HG03139 (cell line): ENCODE data around the gene IL1RAPL2.
"Not testable (repeated sequence)": the region's sequence is repeated elsewhere in the genome, so short reads cannot be mapped to it uniquely, and the experiment has no call there.

Source experiments
- ATAC-seq: cut with Tn5 transposase; IDR thresholded peaks from one replicate; pipeline ENCODE4 v1.9.1; 2021; ENCODE audit not compliant: unreplicated experiment

Gene IL1RAPL2

DNA sequence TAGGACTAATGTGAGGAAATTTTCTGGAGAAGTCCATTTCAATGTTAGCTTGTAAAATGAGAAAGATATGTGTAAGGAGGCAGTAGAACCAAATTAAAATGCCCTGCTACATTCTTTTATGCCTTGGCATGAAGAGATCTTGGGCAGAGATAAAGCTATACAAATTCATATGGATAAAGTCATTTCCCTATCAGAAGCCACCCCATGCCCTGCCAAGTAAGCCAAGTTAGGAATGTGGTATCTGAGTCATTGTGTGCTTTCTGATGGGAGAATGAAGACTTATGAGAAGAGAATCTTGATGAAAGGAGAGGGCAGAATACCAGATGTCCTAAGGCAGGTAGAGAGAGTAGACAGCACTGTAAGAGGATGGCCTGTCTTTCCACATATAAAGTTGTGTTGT lies 570.8 kb downstream of the IL1RAPL2 start:
- ATAC-seq = no peak

DNA sequence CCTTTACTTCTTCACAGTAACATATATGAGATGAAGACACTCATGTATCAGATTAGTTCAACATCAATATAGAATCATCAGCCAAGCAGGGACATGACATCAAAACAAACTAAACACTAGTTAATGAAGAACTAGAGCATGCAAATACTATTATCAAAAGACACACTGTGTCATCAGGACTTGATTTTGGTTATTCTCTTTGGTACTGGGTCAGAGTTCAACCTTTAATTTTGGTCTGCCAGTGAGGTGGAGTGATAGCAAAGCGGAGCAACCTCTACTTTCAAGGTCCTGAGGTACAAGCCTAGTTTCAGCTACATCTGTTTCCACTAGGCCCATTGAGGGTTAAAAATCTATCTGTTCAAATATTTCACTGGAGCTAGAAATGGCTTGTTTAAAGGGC lies 584.0 kb downstream of the IL1RAPL2 start:
- no peak for ATAC-seq

DNA sequence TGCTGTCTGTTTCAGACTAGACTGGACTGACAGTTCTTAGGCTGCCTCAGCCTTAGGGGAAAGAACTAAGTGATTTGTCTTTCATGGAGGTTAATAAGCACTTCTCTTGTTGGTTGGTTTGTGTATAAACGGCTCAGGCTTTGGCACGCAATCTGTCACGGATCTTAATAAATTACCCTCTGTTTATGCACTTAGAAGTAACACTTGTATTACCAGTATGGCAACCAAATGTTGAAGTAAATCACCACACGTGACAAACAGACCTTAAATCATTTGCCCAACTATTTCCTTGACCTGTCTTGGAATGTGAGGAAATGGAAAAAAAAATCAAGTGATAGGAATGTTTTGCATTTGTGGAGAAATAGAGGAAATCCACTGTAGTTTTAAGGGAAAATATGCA lies 584.6 kb downstream of the IL1RAPL2 start:
- ATAC-seq = no peak

DNA sequence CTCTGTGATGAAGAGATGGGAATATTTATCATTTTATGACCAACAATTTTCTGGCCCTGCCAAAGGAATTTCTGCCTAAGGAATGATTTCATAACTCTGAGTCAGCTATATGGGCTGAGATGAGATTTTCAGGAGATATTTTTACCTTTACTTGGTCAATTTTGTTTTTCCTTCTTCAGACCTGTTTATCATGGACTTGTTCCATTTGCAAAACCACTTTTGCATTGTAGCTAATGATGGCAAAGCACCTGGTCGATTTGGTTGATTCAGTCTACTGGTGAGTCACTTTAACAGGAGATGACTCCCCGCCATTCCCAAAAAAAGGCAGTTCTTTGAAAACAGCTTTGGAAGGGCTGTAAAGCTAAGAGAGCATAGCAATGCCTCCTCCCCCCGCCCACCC lies 601.2 kb downstream of the IL1RAPL2 start:
- no peak for ATAC-seq

DNA sequence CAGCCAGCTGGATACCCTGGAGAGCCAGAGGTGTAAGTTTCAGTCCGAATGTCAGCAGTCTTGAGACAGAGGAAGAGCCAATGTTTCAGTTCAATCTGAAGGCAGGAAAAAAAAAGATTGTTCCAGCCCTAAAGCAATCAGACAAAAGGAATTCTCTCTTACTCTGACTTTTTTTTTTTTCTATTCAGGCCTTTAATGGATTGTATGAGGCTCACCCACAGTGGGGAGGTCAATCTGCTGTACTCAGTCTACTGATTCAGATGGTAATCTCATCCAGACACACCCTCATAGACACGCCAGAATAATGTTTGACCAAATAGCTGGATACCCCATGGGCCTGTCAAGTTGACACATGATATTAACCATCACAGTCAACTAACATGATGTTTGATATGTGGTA lies 602.6 kb downstream of the IL1RAPL2 start:
- ATAC-seq = no peak

DNA sequence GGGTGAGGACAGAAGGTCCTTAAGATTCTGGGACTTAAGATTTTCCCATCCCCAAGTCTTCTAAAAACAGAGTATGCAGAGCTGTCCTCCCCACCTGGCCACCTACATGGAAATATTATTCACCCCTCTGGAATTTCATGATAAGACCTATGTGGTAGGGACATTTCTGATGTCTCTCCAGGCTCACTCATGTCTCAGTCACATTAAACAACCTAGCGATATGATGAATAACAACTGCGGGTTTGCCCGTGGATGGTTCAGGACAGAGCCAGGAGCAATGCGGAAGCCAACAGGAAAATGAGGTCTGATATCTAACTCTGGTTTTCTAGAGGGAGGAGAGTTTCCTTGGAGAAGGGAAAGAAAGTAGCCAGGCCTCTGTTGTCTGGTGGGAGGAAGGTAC lies 607.1 kb downstream of the IL1RAPL2 start:
- no peak for ATAC-seq

DNA sequence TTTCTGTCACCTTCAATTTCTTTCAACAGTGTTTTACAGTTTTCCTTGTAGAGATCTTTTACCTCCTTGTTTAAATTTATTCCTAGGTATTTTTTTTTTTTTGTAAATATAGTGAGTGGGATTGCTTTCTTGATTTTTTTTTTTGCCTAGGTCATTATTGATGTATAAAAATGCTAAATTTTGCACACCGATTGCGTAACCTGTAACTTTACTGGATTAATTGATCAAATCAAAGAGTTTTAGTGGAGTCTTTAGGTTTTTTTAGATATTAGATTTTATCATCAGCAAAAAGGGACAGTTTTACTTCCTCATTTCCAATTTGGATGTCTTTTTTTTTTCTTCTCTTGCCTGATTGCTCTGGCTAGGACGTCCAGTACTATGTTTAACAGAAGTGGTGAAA lies 613.6 kb downstream of the IL1RAPL2 start:
- ATAC-seq = no peak

DNA sequence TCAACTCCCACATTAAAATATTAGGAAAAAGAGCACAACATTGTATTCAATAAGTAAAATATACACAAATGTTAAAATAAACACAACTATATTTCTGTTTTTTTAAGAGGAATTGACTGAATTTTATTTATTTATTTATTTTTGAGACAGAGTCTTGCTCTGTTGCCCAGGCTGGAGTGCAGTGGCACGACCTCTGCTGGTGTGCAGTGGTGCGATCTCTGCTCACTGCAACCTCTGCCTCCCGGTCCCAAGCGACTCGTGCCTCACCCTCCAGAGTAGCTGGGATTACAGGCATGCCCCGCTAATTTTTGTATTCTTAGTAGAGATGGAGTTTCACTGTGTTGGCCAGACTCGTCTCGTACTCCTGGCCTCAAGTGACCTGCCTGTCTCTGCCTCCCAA lies 623.1 kb downstream of the IL1RAPL2 start:
- no peak for ATAC-seq

DNA sequence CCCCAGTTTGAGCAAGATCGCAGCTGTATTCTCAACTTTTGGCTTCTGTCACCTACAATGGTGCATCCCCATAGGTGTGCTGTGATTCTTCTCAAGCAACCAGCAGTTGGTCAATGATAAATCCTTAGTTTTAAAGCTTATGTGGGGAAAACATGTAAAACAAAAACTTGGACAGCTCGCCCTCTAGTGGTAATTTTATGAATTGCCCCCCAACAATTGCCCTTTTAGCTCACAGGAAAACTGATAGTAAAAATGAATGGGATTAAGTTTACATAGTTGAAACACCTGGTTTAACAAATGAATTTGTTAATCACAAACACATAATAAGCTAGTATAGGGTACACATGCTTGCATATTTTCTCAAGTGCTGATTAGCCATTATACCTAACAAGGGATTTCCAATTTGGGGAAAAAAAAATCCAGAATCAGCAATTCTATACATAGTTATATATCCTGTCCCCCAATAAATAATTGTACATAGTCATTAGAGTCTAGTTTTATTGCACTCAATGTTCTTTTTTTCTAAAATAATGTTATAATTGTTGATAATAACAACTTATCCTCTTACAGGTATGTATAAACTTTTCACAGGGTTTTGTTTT lies 624.4 kb downstream of the IL1RAPL2 start:
- no peak for ATAC-seq

DNA sequence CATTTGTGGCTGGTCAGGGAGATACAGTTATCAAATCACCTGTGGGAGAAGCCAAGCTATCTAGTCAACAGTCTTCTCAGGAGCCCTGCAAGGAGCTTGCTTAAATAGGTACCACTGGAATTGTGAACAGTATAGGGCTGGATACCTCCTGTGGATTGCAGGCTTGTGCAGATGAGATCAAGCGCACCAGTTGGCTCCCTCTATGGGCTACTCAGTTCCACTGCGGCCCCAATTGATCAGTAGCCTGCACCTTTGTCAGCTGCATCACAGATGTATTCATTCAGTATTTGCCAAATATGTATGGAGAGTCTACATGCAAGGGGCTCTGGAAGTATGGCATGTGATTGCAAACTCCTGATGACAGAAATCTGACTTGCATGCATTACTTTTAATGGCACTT lies 625.9 kb downstream of the IL1RAPL2 start:
- ATAC-seq = peak; percentile 60

DNA sequence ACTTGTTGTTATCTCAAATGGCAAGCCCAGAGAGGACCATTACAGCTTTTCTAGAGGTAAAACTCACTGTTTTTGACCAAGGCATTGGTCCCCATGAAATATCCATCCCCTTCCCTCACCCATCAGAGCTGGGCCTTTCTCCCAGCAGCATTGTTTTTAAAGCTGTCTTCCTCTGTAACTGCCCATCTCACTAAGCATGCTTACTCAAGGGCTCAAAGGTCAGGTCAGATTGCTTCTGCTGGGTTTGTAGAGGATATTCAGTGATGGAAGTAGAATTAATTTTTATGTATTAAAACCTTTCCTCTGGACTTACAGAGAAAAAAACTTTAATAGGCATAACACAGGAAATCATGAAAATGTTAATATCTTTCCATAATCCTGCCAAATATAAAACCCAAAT lies 643.4 kb downstream of the IL1RAPL2 start:
- no peak for ATAC-seq

DNA sequence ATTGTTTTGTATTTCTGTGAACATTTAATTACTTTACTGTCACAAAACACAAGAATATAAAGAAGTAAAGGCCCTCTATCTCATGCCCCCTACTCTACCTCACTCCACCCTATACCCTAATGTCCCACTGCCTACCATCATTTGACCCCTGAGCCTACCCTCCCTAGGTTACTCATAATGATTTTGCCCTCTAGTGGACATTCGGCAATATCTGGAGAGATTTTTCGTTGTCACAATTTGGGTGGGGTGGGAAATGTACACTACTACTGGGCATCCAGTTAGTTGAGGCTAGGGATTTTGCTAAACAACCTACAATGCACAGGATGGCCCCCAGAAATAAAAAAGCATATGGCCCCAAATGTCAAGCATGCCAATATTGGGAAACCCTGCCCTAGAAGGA lies 644.3 kb downstream of the IL1RAPL2 start:
- ATAC-seq = no peak

DNA sequence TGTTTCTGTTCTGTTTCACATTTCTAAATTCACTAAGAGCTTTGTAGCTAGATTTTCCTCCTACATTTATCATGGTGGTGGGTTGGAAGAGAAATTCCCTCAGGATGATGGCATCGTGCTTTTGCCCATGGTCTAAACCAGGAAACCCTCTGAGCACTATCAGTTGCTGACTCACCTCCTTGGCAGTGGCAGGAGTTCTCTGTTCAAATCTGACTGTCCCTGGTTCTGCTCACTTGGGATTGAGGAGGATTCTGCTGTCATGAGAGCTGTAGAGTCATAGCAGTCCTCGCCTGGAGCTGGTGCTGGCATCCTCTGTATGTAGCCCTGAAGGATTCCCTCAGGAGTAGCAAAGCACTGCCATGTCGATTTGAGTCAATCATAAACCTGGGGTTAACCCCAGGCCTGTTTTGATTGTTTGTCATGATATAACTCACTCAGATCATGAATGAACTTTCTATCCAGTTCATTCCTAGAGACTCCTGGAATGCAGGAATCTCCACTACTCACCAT lies 645.1 kb downstream of the IL1RAPL2 start:
- ATAC-seq = no peak

DNA sequence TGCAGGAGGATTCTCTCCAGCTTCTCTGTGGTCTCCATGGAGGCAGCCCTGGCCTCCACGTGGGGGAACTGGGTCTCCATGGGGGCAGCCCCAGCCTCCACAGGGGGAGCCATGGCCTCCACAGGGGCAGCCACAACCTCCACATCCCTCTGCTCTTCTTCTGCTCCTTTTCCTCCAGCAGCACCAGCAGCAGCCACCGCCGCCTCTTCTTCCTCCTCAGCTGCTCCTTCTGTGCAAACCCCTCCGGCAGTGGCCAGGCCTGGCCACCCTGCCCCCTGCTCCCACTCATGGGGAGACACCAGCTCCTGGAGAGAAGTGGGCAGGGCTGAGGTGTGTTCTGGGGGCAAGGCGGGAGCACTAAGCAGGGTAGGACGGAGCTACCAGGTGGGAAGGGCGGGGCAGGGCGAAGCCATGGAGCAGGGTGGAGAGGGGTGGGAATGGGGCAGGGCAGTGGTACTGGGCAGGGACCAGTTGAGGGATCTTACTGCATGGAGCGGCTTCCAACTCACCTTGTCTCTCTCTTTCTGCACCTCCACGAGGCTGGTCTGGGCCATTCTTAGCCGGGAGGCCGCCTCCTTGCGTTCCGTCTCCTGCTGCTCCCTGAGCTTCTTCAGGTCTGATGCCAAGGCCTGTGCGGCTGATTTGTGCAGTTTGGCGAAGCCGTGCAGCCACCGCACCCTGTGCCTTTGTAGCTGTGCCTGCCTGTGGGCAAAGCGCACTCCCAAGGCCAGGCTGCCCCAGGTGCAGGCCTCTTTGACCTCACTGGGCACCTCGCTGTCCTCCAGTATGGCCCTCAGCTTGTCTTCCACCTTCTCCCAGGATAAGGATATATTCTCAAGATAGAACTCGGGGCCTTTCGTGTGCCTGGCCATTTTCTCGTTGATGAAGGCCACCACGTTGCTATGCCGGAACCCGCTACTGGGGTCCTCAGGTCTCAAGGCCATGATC lies 653.7 kb downstream of the IL1RAPL2 start:
- ATAC-seq = no peak

DNA sequence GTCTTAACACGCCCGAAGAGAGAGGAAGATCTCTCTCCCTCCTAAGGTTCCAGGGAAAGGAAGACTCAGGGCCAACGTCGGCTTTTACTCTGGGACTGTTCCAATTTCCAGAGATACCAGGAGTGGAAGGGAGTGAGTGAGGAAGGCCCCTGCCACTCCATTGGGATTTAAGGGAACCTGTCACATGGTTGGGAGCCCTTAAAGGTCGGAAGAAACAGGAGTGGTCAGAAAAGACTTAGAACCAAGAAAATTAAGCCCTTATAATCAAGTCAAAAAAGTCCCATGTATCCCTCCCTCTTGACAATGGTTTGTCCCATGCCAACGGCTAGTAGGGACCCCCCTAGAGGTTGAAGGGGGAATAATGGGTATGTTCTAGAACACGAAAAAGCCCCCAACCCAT lies 654.6 kb downstream of the IL1RAPL2 start, which contains the start of gene TEX13A:
Gene TEX13A (minus strand): TSS at position 59 of the 400 bp plus-strand sequence. CDS start 297 bp downstream, outside the sequence.
- no peak for ATAC-seq

DNA sequence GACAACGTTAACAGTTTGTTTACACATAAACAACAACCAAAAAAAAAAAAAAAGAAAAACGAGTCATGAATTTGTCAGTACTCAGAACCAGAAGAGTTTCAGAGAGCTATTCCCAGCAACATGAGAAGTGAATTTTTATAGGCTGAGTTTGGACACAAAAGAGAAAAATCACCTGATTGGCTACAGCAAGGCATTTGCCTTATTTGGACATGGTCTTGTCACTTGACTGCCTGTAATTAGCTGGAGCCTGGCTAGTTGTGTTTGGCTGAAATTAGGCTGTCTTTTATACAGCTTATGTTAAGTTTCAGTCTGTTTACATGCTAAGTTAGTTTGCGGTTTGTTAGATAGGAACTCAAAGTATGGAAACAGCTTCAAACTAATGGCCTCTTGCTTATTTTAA lies 655.4 kb downstream of the IL1RAPL2 start:
- ATAC-seq = no peak

DNA sequence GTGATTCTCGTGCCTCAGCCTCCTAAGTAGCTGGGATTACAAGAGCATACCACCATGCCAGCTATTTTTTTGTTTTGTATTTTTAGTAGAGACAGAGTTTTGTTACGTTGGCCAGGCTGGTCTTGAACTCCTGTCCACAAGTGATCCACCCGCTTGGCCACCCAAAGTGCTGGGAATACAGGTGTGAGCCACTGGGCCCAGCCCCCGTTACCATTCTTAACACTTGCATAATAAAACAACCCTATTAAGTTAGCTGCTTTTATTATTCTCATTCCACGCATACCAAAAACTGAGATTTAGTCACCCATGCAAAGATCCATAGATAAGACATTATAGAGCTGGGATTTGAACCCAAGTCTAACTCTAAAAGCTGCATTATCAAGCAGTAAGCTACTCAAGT lies 660.5 kb downstream of the IL1RAPL2 start:
- ATAC-seq = no peak

DNA sequence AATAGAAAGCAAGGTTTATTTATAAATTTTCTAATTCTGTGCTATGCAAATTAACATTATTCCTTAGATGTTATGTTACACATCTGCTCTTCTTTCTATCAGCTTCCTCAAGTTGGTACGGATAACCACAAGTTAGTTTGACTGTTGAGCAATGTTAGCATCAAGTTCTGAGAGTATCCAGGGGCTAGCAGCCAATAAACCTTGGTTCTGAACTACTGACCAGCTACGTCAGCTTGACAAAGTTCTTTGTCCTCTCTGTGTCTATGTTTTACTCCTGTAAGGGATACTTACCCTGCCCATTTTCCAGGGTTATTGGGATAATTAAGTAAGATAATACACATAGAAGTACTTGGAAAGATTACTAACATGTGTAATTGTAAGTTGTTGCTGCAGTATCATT lies 662.6 kb downstream of the IL1RAPL2 start:
- no peak for ATAC-seq

DNA sequence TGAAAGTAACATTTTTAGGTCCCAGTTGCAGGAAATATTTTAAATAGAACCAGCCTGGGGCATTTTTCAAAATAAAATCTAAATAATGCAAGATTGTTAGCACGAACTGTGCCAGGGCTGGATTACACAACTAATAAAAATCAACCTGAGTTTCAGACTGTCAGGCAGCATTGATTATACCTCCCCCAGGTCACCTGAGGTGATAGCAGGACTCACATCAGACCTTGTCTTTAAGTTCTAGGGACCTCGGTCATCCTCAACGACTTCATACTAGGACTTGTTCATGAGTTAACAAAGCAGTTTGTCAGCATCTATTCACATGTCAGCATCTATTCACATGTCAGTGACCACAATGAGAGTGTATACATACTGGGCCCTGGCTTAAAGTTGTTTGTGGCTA lies 663.1 kb downstream of the IL1RAPL2 start:
- ATAC-seq = no peak

DNA sequence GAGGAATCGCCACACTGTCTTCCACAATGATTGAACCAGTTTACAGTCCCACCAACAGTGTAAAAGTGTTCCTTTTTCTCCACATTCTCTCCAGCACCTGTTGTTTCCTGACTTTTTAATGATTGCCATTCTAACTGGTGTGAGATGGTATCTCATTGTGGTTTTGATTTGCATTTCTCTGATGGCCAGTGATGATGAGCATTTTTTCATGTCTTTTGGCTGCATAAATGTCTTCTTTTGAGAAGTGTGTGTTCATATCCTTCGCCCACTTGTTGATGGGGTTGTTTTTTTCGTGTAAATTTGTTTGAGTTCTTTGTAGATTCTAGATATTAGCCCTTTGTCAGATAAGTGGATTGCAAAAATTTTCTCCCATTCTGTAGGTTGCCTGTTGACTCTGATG lies 671.4 kb downstream of the IL1RAPL2 start:
- not testable (repeated sequence) for ATAC-seq

DNA sequence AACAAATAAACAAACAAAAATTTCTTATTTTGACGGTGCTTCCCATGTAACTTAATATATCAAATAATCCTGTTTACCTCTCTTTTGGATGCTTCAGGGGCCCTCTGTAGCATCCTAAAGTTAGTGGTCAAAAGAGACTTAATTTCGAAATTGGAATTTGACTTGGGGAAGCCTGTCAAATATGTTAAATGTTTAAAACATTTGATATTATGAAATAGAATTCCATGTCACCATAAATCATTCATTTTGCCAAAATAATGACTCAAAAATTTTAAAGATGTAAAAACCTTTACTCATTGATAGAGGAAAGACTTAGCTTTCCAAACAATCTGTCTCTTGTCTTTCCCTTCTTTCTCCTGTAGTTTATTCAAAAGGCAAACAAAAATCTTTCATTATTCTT lies 675.1 kb downstream of the IL1RAPL2 start:
- no peak for ATAC-seq
